HG02981 (cell line): Measurements from ENCODE around the gene IFRD1.
"Not testable (repeated sequence)": the region's sequence is repeated elsewhere in the genome, so short reads cannot be mapped to it uniquely, and the experiment has no call there.

Experiments
- ATAC-seq: cut with Tn5 transposase; IDR thresholded peaks from one replicate; pipeline ENCODE4 v1.9.1; 2021; ENCODE audit warnings: mild to moderate bottlenecking, moderate library complexity; ENCODE audit not compliant: unreplicated experiment

IFRD1 gene

DNA sequence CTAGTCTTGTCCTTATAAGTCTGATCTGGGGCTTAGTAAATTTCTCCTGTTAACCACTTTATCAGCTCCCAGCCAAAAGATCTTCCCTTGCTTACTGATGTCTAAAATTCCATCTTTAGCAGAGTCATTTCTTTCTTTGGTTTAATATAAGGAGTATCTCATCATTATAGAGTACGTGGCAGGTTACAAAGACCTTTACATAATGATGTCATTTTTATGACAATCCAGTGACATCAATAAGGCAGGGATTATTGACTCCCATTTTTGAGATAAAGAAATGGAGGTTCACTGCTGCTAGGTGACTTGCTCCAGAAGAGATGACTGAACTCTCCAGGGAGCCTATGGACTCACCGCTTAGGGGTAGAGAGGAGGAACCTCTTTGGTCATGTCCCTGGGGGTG, 8.1 kb upstream of the IFRD1 start:
- ATAC-seq = no peak

DNA sequence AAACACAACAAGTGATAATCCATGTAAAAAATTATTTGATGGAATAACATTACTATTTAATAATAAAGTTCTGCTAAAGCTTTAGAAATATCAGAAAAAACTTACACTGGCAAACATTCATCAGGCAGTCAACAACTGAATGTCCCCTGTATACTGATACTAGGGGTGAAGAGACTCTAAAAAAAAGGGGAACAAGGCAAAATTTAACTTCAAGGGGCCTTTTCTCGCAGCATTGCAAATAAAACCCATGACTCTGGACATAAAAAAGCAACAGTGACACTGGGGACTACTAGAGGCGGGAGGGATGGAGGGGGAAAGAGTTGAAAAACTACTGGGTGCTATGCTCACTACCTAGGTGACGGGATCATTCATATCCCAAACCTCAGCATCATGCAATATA, 5.8 kb upstream of the IFRD1 start:
- ATAC-seq = no peak

DNA sequence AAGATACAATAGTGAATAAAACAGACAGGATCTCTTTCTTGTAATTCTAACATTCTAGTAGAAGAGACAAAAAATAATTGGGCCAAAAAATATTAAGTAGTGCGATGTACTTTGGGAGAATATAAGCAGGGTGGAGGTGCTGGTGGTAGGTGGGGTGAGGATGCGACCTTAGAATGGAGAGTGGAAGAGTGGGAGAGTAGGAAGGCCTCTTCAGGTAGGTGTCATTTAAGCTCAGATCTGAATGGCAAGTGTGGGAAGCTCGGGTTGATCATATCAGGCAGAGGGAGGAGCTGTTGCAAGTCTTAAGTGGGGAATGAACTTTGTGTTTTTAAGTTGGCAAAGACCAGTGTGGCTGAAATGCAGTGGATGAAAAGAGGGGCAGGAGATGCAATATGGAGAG, 3.8 kb upstream of the IFRD1 start:
- ATAC-seq = no peak

DNA sequence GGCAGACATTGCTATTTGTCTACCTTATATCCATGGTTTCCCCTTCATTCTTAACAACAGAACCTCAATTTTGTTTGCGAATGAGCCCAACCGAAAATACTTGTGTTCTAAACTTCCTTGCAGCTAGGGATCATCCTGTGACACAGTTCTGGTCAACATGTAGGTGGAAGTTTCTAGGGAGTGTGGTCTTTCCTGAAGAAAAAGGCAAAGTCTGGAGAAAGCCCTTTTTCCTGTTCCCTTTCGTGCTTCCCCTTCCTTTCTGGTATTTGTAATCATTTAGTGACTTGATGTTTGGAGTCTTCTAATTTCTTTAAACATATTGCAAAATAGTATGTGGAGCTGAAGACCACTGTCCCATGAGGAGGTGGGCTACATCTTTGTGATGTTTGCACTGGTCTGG, 2.9 kb upstream of the IFRD1 start:
- ATAC-seq = no peak

DNA sequence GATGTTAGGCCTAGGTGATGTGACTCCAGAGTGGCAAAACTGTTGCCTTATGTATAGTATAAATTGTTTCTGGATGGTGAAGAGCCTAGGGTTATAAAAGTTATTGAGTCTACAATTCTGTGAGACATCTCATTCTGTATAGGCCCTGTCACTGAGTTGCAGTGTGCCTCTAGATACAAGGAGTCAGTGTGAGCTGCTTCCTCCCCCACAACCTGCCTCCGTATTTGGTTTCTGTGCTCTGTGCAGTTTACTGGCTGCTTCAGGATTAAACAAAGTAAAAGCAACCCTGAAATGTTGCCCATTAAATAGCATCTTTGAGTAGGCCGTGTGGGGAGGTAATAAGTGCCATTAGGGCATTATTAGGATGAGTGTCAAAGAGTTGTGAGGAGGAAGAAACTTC, 1.9 kb upstream of the IFRD1 start:
- no peak for ATAC-seq

DNA sequence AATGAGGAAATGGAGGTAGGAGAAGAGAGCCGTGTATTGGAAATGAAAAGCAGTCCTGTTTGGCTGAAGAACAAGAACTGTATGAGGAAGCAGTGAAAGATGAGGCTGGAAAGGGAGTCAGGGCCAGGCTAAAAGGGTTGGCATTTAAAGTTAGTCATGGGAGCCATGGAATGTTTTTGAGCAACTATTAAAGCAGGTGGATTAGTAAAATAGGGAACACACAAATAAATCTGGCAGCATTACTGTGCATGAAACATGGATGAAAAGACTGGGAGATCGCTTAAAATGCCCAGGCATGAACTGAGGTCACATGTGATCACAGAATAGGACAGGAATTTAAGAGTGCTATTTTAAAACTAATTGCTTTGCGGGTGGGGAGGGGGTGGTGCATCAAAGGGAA, 1.4 kb upstream of the IFRD1 start:
- ATAC-seq = no peak

DNA sequence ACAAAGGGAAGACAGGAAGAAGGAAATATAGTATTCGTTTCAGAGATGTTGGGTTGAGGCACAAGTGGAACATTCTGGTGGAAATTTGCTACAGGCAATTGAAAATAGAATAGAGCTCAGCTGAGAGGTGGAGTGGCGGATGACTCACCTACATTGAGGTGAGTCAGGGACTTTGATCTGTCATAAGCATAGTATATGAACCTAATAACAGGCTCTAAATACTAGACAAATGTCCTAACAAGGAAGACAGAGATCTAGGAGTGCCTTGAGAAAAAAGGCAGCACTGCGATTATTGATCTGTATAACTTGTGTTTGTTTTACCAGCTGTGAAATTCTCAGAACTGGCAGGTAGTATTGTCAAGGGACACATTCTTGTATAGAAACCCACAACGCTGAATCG, 907 bp upstream of the IFRD1 start:
- ATAC-seq = no peak

DNA sequence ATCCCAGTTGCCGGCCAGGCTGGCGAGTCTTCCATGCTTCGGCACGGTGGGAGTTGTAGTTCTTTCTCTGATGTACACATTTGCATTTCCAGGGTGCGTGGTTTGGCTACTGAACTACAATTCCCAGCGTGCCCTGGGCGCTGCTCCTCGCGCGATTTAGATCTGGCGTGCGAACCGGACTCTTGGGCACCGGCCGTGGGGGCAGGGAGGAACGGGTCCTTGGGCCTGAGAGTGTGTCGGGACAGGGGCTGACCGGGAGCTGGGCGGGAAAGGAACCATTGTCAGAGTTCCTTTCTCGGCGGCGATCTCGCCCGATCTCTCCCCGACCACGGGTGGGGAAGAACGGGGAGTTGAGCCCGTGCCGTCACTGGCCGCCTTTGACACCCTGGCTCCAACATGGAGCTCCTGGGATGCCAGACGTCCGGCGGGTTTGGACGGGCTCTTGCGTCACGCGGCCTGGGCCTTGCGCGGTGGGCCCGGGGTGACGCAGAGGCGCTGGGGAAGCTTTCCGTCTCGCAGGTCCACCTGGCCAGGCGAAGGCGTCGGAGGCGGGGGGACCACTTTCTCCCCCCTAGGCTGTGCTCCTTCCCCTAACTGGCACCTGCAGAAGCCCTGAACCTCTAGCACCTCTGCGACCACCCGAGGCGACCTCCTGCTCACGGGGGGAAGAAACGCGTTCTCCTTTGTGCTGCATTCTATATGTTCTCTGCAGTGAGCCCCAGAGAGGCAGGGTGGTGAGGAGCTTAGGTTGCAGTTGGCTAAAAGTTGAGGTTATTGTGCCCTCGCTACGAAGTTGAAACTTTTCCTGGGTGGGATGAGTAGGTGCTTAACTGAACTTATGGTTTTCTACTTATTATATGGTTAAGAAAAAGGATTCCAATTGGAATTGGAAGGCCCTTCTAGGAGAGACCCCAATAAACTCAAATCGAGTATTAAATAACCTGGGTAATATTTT, 824 bp downstream of the IFRD1 start:
- ATAC-seq = peak; percentile 79

DNA sequence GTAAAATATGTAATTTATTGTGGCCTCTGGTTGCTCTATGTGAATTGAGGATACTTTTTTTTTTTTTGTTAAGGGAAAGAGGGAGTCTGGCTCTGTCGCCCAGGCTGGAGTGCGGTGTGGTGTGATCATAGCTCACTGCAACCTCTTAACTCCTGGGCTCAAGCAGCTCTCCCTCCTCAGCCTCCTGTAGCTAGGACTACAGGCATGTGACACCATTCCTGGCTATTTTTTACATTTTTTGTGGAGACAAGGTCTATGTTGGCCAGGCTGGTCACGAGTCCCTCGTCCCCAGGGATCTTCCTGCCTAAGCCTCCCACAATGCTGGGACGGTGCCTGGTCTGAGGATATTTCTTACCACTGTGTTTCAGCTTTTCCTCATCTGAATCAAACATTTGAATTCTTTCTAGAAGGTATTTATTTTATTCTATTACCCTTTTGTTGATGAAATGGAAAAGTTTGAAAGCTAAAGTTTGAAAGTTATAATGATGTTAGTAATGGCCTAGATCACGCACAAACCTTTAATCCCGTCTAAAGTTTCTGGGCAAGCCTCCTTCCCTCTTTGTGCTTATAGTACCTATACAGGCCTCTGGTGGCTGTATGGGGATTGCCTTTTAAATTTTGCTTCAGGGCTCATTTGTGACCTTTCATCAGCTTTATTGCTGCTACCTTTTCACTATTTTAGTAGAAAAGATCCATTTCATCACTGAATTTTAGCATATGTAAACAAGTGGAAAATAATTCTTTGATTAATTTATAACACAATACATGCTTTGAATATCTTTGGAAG, 2.0 kb downstream of the IFRD1 start:
- ATAC-seq = no peak

DNA sequence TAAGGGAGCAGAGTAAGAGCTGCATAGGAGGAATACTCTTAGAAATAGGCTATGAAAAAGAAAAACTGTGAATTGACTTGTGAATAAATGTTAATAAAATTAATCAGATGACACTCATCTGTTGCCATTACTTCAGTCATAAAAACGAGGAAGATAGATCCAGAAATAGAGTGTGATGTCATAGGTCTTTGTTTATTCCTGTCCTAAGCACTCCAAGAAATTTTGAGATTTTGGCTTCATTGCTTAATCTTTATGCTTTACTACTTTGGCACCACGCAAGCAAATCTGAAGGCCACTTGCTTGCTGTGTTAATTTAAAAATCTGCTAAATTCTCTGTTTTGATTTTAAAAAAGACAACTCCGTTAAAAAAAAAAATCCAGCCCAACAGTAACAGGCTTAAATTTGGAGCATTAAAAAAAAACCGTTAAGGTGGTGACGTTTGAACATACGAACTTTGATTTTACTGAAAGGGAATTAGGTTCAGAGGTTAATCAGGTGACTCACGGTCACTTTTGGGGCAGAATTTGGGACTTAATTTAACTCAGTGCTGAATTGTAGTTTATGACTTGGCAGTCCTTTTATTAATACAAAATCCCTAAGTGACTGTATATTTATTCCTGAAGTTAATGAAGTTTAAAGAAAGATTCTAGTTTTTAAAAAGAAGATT, 3.4 kb downstream of the IFRD1 start:
- ATAC-seq = no peak

DNA sequence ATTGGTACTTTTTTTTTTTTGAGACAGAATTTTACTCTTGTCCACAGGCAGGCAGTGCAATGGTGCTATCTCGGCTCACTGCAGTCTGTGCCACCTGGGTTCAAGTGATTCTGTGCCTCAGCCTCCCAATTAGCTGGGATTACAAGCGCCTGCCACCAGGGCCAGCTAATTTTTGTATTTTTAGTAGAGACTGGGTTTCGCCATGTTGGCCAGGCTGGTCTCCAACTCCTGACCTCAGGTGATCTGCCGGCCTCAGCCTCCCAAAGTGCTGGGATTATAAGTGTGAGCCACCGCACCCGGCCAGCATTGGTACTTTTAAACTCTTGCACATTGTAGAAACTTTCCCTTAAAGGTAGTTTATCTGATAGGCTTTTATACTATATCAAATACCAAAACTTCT, 3.9 kb downstream of the IFRD1 start:
- ATAC-seq = not testable (repeated sequence)

DNA sequence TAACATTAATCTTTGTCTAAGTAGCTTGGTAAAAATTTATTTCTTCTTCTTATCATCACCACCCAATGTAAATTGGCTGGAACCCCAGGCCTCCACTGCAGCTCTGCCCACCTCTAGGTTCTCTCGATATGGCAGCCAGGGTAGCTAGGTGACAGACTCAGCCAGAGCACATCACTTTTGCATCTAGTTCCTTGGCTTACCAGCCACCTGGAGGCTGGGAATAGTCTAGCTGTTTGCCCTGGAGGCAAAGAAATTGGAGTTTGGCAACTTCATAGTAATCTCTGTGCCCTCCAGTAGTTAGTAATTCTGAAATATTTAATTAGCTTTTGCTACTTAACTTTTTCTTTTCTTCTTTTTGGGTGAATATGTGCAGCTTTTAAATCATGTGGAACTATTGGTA, 9.4 kb downstream of the IFRD1 start:
- ATAC-seq = no peak

DNA sequence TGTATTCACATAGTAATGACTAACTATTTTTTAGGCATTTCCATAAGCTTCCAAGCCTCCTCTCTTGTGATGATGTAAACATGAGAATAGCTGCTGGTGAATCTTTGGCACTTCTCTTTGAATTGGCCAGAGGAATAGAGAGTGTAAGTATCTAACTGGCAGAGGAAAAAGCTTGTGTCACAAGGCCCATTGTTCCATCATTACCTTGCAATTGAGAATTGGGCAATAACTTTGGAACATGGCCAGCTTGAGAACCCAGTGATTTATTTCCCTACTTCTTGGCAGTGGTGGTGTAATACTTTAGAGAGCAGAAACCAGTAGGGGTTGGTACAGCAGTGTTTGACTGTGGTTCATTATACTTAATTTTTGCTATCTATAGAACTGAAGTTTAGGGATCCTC, 12.0 kb downstream of the IFRD1 start:
- no peak for ATAC-seq

DNA sequence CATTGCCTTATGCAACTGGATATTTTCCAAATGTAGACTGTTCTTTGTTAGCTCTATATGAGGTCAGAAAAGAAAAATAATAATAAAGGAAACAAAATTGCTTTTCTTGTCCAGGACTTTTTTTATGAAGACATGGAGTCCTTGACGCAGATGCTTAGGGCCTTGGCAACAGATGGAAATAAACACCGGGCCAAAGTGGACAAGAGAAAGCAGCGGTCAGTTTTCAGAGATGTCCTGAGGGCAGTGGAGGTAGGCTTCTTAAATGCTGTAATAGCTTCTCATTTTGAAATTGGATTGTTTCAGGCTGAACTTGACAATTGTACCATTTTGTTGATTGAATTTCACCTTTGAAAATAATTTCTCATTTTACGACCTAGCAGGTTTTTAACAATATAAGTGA, 17.6 kb downstream of the IFRD1 start:
- no peak for ATAC-seq

DNA sequence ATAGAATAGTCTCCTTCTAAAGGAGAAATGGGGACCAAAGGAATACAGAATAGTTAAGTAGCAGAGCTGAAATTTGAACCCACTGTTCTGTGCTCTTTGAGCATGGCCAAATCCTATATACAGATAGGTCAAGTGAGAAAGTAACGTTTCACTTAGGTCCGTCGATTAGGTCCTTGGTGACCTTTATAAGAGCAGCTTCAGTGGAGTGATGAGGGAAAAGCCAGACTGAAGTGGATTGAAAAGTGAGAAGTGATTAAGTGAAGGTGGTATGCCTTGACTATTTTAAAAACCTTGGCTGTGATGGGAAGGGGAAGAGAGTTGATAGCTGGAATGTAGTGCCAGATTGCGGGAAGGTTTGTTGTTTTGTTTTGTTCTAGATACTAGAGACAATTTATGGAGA, 19.9 kb downstream of the IFRD1 start:
- no peak for ATAC-seq

DNA sequence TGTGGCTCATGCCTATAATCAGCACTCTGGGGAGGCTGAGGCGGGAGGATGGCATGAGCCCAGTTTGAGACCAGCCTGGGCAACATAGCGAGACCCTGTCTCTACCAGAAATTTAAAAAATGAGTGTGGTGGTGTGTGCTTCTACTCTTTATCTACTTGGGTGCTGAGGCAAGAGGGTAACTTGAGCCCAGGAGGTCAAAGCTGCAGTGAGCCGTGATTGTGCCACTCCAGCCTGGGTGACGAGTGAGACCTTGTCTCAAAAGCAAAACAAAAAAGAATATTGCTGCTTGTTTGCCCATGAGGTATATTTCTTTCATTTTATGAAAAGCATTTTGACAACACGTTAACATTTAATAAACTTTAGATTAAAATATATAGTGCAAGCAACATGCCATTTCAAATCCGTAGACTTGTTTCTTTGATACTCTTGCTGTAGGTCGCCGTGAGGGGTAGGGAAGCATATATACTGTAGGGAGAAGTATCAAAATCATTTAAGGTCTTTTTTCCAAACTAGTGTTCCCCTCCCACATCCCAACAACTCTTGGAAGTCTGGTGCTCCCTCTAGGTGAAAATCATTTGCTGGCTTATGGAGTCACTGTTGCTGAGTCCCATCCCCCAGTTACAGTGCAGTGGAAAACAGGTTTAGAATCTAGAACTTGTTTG, 26.3 kb downstream of the IFRD1 start:
- no peak for ATAC-seq

DNA sequence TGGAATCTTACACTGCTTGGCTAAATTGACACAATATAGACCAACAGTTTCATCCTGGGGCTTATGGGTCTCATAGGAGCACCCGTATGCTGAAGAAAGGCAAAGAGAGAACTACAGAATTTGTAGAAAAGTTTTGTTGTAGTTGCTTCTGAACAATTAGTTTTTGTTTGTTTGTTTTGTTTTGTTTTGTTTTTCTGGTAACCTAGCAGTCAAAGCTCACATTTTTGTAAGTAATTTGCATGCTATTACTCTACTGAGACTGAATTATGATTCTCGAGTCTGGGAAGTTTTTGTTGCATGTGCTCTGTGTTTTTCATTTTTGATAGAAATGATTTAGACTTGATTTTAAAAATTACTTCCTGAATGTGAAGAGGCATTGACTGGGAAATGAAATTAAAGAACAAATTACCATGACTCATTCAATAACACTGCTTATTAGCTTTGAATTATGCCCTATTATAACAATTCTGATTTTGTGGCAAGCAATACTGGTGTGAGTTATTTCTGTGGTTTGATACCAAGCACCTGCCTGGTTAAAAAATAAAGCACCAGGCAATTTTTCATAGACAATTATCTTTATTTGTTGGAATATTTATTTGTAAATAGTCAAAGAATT, 31.0 kb downstream of the IFRD1 start:
- ATAC-seq = no peak

DNA sequence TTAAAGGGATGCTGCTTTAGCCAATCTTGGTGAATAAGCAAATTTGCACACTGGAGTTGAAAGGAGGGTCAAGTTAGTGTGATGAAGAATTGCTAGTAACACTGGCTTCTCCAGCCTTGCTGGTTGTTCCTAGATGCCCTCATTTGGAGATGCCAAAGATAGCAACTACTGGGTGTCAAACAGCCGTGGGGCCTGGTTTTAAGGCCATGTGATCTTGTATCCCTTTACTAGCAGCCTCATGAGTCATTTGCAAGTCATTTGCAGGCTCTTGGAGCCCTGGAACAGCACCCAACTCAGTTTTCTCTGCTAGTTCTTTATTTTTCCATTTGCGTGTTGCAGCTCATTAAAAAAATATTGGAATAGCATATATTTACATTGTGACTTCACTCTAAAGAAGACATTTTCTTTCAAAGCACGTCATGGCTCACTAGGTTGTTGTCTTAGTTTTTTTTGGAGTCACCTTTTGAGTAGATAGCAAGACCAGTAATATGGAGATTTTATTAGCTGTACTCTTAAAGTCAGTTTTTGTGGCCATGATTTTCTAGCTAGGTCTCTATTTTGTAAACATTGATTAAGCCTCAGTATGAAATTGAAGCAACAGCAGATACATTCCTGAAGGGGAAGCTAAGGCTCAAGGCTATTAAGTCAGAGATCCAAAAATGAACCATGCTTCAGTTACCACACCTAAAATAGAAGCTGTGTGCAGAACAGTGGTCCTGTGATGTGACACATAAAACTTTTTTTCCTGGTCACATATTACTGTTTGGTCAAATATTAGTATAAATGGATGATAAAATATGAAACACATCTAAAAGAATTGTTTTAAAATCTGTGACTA, 31.8 kb downstream of the IFRD1 start:
- no peak for ATAC-seq

DNA sequence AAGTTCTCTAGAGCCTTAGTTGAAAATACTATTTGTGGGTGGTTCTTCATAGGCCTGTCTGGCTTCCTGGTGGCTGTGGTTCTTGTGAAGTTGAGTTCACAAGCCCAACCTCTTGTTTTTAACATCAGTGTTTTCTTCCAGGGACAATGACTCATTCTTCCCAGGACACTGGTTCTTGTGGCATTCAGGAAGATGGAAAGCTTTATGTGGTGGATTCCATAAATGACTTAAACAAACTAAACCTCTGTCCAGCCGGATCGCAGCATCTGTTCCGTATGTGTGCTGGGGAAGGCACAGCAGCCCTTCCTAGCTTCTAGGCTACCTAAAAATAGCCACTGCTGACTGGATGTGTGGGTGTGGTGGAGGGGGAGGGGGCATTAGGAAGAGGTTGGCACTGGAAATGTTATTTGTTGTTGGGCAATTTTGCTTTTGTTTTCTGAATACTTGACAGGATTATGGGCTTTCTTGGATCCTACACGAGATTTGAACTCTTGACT, 34.5 kb downstream of the IFRD1 start:
- no peak for ATAC-seq

DNA sequence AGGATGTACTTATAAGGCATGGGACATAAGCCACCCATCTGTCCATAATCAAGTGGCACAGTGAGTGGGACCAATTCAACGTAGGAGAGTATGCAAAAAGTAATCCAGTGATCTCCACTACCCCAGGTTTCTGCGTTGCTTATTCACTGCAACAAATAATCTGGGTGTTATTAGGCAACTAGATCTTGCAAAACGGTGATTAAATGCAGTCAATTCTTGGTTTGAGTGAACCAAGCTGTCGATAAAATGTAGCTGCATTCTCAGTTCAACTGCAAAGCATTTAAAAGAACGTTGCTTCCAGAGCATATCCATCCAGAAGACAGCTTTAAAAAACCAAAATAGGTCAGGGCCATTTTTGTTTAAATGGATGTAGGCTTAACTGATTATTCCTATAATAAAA, 35.5 kb downstream of the IFRD1 start:
- ATAC-seq = no peak
